WTC11 (cell line): ENCODE data around the gene ADAMTS19. TPM values are rescaled to one million over a fixed set of nuclear protein-coding genes. Genes with fewer than 3 reads are reported as not detected.

Experiments
- ATAC-seq: fragments of 200-7000 bp; cut with Tn5 transposase; 2 replicates; pipeline ENCODE4 v1.10.0; 2021; ENCODE audit warnings: mild to moderate bottlenecking, moderate library complexity
- CTCF ChIA-PET: fragments of 300-600 bp; sonication (Branson Sonifier 250); formaldehyde crosslinking; loops from one replicate; lab custom pipeline; 2021; ENCODE audit warnings: antibody characterized with exemption; lab: Charles Lee
- POLR2A ChIA-PET: fragments of 350-600 bp; sonication (Branson Sonifier 250); formaldehyde crosslinking; loops from one replicate; lab custom pipeline; 2021; ENCODE audit warnings: antibody characterized with exemption; lab: Charles Lee
- DNase-seq: peaks from one replicate; pipeline ENCODE4 v3.0.0; 2021; ENCODE audit warnings: low spot score
- H3K27ac Mint-ChIP-seq: 2 replicates; pipeline ENCODE4 v1.8.0; 2021; ENCODE audit warnings: mixed read lengths
- H3K27me3 Mint-ChIP-seq: 2 replicates; pipeline ENCODE4 v1.8.0; 2021; ENCODE audit warnings: low read depth, mild to moderate bottlenecking, moderate library complexity, mixed read lengths
- H3K36me3 Mint-ChIP-seq: 2 replicates; pipeline ENCODE4 v1.8.0; 2021; ENCODE audit warnings: mixed read lengths
- H3K4me1 Mint-ChIP-seq: 2 replicates; pipeline ENCODE4 v1.8.0; 2022; ENCODE audit warnings: mixed read lengths
- H3K4me3 Mint-ChIP-seq: 2 replicates; pipeline ENCODE4 v1.8.0; 2021; ENCODE audit warnings: mild to moderate bottlenecking, moderate library complexity, mixed read lengths
- H3K9me3 Mint-ChIP-seq: 2 replicates; pipeline ENCODE4 v1.8.0; 2021; ENCODE audit warnings: mixed read lengths
- CBFB ChIP-seq: sonication (generic); formaldehyde crosslinking; IDR thresholded peaks from 2 replicates; pipeline ENCODE4 v1.8.1; 2022; ENCODE audit warnings: mild to moderate bottlenecking, low read depth, missing genetic modification reagents
- CREM ChIP-seq: sonication (generic); formaldehyde crosslinking; IDR thresholded peaks from 2 replicates; pipeline ENCODE4 v1.8.1; 2022; ENCODE audit warnings: mild to moderate bottlenecking, missing genetic modification reagents, moderate library complexity
- ESRRA ChIP-seq: sonication (generic); formaldehyde crosslinking; IDR thresholded peaks from 2 replicates; pipeline ENCODE4 v1.8.1; 2022; ENCODE audit warnings: mild to moderate bottlenecking, missing genetic modification reagents, borderline replicate concordance
- FOXJ3 ChIP-seq: sonication (generic); formaldehyde crosslinking; IDR thresholded peaks from 2 replicates; pipeline ENCODE4 v1.9.0; 2021; ENCODE audit warnings: missing genetic modification reagents, mild to moderate bottlenecking, borderline replicate concordance
- GABPB1 ChIP-seq: sonication (generic); formaldehyde crosslinking; IDR thresholded peaks from 2 replicates; pipeline ENCODE4 v1.8.1; 2023; ENCODE audit warnings: mild to moderate bottlenecking, missing genetic modification reagents
- JAZF1 ChIP-seq: fragments of 250-450 bp; sonication (Bioruptor Pico); IDR thresholded peaks from 2 replicates; pipeline ENCODE4 v1.9.0; 2021; ENCODE audit warnings: moderate library complexity, mild to moderate bottlenecking, inconsistent platforms
- MXD4 ChIP-seq: fragments of 250-450 bp; sonication (Bioruptor Pico); IDR thresholded peaks from 2 replicates; pipeline ENCODE4 v1.8.0; 2021; ENCODE audit warnings: mild to moderate bottlenecking, moderate library complexity, borderline replicate concordance
- MYBL2 ChIP-seq: sonication (generic); formaldehyde crosslinking; IDR thresholded peaks from 2 replicates; pipeline ENCODE4 v1.8.1; 2023; ENCODE audit warnings: mild to moderate bottlenecking, moderate library complexity, missing genetic modification reagents
- NFE2L1 ChIP-seq: sonication (generic); formaldehyde crosslinking; IDR thresholded peaks from 2 replicates; pipeline ENCODE4 v1.8.1; 2023; ENCODE audit warnings: missing genetic modification reagents
- RORB ChIP-seq: fragments of 250-450 bp; sonication (Bioruptor Pico); IDR thresholded peaks from 2 replicates; pipeline ENCODE4 v1.9.0; 2021; ENCODE audit warnings: mild to moderate bottlenecking
- SOX15 ChIP-seq: fragments of 250-450 bp; sonication (Bioruptor Pico); IDR thresholded peaks from 2 replicates; pipeline ENCODE4 v1.9.0; 2021; ENCODE audit warnings: mild to moderate bottlenecking
- TCF7 ChIP-seq: sonication (generic); formaldehyde crosslinking; IDR thresholded peaks from 2 replicates; pipeline ENCODE4 v1.8.0; 2022; ENCODE audit warnings: mild to moderate bottlenecking, low read depth, missing genetic modification reagents, moderate library complexity
- TEAD1 ChIP-seq: sonication (generic); formaldehyde crosslinking; IDR thresholded peaks from 2 replicates; pipeline ENCODE4 v1.8.0; 2022; ENCODE audit warnings: mild to moderate bottlenecking, missing genetic modification reagents
- ZMAT4 ChIP-seq: fragments of 250-450 bp; sonication (Bioruptor Pico); IDR thresholded peaks from 2 replicates; pipeline ENCODE4 v1.9.0; 2021; ENCODE audit warnings: mild to moderate bottlenecking
- ZNF121 ChIP-seq: sonication (generic); formaldehyde crosslinking; IDR thresholded peaks from 2 replicates; pipeline ENCODE4 v1.8.0; 2023; ENCODE audit warnings: missing genetic modification reagents
- ZNF219 ChIP-seq: sonication (generic); formaldehyde crosslinking; IDR thresholded peaks from 2 replicates; pipeline ENCODE4 v1.8.0; 2023; ENCODE audit warnings: missing genetic modification reagents, mild to moderate bottlenecking, borderline replicate concordance
- ZNF396 ChIP-seq: fragments of 250-450 bp; sonication (Bioruptor Pico); IDR thresholded peaks from 2 replicates; pipeline ENCODE4 v1.8.0; 2021; ENCODE audit warnings: mild to moderate bottlenecking, moderate library complexity, borderline replicate concordance
- total RNA-seq: library from RNA; stranded (reverse); gene quantifications from 3 replicates; pipeline ENCODE4 v1.2.3, GENCODE V29; 2021
- TF ChIP-seq, protein P1 (sequence below): fragments of 200-600 bp; IDR thresholded peaks from 2 replicates; pipeline ENCODE4 v1.8.0; 2022; ENCODE audit warnings: antibody characterized with exemption
- TF ChIP-seq, protein P2 (sequence below): sonication (generic); formaldehyde crosslinking; conservative IDR thresholded peaks from 2 replicates; pipeline ENCODE4 v1.8.1; 2022; ENCODE audit warnings: mild to moderate bottlenecking, missing genetic modification reagents

Gene ADAMTS19
- total RNA-seq, 1 experiment from 2014 or later, result 28.0 TPM

GRCh38 chr5:129465776-129466344 lies 5.8 kb downstream of the ADAMTS19 start:
- H3K36me3 Mint-ChIP-seq, result no peaks in the 10 kb centered on the region
- ATAC-seq, result no peak
- no peak overlapping the region for H3K4me3 Mint-ChIP-seq
- H3K4me1 Mint-ChIP-seq, result peaks cover 18% of the 10 kb centered on the region
- no peak overlapping the region for H3K27ac Mint-ChIP-seq
- no peaks in the 10 kb centered on the region for H3K9me3 Mint-ChIP-seq
- DNase-seq, result no peak
- CTCF ChIA-PET, result interaction anchor here (0.7 kb wide), 1 partner anchor 268 kb away, joined by 3 read pairs; no protein-coding TSS in a partner anchor
- POLR2A ChIA-PET, result no interaction called here
- no peak for TF ChIP-seq RORB
- TF ChIP-seq SOX15 (CRISPR knock-in tag), result no peak
- TF ChIP-seq TEAD1 (CRISPR knock-in tag), result no peak
- no peak for TF ChIP-seq NFE2L1 (CRISPR knock-in tag)
- TF ChIP-seq, protein P1, sequence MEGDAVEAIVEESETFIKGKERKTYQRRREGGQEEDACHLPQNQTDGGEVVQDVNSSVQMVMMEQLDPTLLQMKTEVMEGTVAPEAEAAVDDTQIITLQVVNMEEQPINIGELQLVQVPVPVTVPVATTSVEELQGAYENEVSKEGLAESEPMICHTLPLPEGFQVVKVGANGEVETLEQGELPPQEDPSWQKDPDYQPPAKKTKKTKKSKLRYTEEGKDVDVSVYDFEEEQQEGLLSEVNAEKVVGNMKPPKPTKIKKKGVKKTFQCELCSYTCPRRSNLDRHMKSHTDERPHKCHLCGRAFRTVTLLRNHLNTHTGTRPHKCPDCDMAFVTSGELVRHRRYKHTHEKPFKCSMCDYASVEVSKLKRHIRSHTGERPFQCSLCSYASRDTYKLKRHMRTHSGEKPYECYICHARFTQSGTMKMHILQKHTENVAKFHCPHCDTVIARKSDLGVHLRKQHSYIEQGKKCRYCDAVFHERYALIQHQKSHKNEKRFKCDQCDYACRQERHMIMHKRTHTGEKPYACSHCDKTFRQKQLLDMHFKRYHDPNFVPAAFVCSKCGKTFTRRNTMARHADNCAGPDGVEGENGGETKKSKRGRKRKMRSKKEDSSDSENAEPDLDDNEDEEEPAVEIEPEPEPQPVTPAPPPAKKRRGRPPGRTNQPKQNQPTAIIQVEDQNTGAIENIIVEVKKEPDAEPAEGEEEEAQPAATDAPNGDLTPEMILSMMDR, result no peak
- TF ChIP-seq, protein P2, sequence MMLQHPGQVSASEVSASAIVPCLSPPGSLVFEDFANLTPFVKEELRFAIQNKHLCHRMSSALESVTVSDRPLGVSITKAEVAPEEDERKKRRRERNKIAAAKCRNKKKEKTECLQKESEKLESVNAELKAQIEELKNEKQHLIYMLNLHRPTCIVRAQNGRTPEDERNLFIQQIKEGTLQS (CRISPR knock-in tag), result no peak
- TF ChIP-seq CBFB (CRISPR knock-in tag), result no peak
- TF ChIP-seq ESRRA (CRISPR knock-in tag), result no peak
- TF ChIP-seq ZMAT4, result no peak
- no peak for TF ChIP-seq TCF7
- no peak for TF ChIP-seq MYBL2 (CRISPR knock-in tag)
- TF ChIP-seq ZNF121 (CRISPR knock-in tag), result no peak
- no peak for TF ChIP-seq FOXJ3 (CRISPR knock-in tag)
- TF ChIP-seq ZNF219 (CRISPR knock-in tag), result no peak
- TF ChIP-seq GABPB1 (CRISPR knock-in tag), result no peak
- no peaks in the 10 kb centered on the region for H3K27me3 Mint-ChIP-seq

DNA sequence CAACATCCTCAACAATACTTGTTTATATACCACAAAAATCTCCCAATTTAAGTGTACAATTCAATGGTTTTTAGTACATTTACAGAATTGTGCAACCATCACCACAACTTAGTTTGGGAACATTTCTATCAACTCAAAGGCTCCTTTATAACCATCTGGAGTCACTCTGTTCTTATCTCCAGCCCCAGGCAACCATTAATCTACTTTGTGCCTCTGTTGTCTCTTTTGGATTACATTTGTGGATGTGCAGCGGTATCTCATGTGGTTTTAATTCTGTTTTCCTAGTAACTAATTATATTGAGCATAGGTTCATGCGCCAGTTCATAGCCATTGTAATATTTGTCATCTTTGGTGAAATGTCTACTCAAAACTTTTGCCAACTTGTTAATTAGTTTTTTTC lies 14.4 kb downstream of the ADAMTS19 start:
- no peaks in the 10 kb centered on the region for H3K9me3 Mint-ChIP-seq
- POLR2A ChIA-PET, result no interaction called here

GRCh38 chr5:129476751-129477150 lies 16.7 kb downstream of the ADAMTS19 start:
- Mint-ChIP-seq H3K27ac (no peak overlapping the region), H3K4me1 (peaks cover 9% of the 10 kb centered on the region), H3K27me3 (no peaks in the 10 kb centered on the region), H3K4me3 (no peak overlapping the region), H3K36me3 (no peaks in the 10 kb centered on the region), H3K9me3 (no peaks in the 10 kb centered on the region)
- CTCF ChIA-PET, result no interaction called here
- no peak for TF ChIP-seq JAZF1 (CRISPR knock-in tag)
- no peak for TF ChIP-seq CBFB (CRISPR knock-in tag)
- TF ChIP-seq, protein P1, result no peak
- no peak for TF ChIP-seq CREM (CRISPR knock-in tag)
- TF ChIP-seq MXD4 (CRISPR knock-in tag), result no peak
- ATAC-seq (no peak), DNase-seq (no peak)
- POLR2A ChIA-PET, result no interaction called here

More for the DNA sequence above, 14.4 kb downstream of the ADAMTS19 start:
- Mint-ChIP-seq H3K27me3 (no peaks in the 10 kb centered on the region), H3K4me3 (no peak overlapping the region), H3K27ac (no peak overlapping the region), H3K36me3 (no peaks in the 10 kb centered on the region), H3K4me1 (no peaks in the 10 kb centered on the region; the same call in 1 of the 2 replicates)
- no peak for ATAC-seq
- TF ChIP-seq, protein P2 (CRISPR knock-in tag), result no peak
- TF ChIP-seq ZNF396 (CRISPR knock-in tag), result no peak
- no peak for DNase-seq
- CTCF ChIA-PET, result no interaction called here
